HCT116 (cell line): ENCODE results near the gene ERBB4. TPM values are rescaled to one million over a fixed set of nuclear protein-coding genes. Genes with fewer than 3 reads are reported as not detected.

Experiments
- ATAC-seq: fragments of 200-7000 bp; cut with Tn5 transposase; 2 replicates; pipeline ENCODE4 v1.9.1; 2020; ENCODE audit warnings: mild to moderate bottlenecking, moderate library complexity
- BruUV-seq: library from RNA; stranded (reverse); fragments of 400-500 nt; replicated peaks from 2 replicates; lab custom pipeline; 2021; lab: Mats Ljungman, UMichigan
- CTCF ChIA-PET: fragments of 300-600 bp; sonication (Branson Sonifier 250); formaldehyde crosslinking; loops from one replicate; lab custom pipeline; 2021; ENCODE audit warnings: antibody characterized with exemption; lab: Charles Lee
- POLR2A ChIA-PET: fragments of 300-600, 350-600 bp; sonication (Branson Sonifier 250); formaldehyde crosslinking; loops from one replicate; lab custom pipeline; 2021; ENCODE audit warnings: antibody characterized with exemption; lab: Charles Lee
- RAD21 ChIA-PET, 2 experiments: fragments of 300-600 bp; sonication (Branson Sonifier 250); formaldehyde crosslinking; loops; one replicate each; lab custom pipeline; 2023; ENCODE audit warnings: low total read pairs in 2 of 2; ENCODE audit not compliant: uncharacterized antibody in 2 of 2, unreplicated experiment in 2 of 2, low non-redundant PET in 1 of 2; lab: Charles Lee
- DNase-seq: peaks from one replicate; pipeline ENCODE4 v3.0.0-alpha.2; 2010; ENCODE audit warnings: low read depth, low spot score
- H2AFZ ChIP-seq: fragments of 200-600 bp; shearing (Covaris generic), sonication (generic); 2 replicates; pipeline ENCODE4 v1.6.1; 2017; ENCODE audit warnings: low read depth, mixed run types, mixed read lengths, antibody characterized with exemption, low read length; ENCODE audit not compliant: poor library complexity, severe bottlenecking
- H3K27ac ChIP-seq: 2 replicates; pipeline ENCODE4 v1.5.1; 2012; ENCODE audit warnings: low read depth, low read length
- H3K27me3 ChIP-seq: fragments of 200-600 bp; sonication (generic); 2 replicates; pipeline ENCODE4 v1.6.1; 2016; ENCODE audit warnings: mixed run types, low read length, mixed read lengths; ENCODE audit not compliant: insufficient read depth
- H3K36me3 ChIP-seq, 2 experiments: fragments of 200-500 bp in 1 of 2; fragments of 200-600 bp in 1 of 2; sonication (Bioruptor generic) in 1 of 2; sonication (generic) in 1 of 2; 2 replicates each; pipeline versions ENCODE4 v1.5.1 to v1.6.1; 2014 to 2016; ENCODE audit warnings: low read length in 2 of 2, inconsistent platforms in 1 of 2, mixed read lengths in 1 of 2, mixed run types in 1 of 2; ENCODE audit not compliant: insufficient read depth in 2 of 2, control insufficient read depth in 1 of 2
- H3K4me1 ChIP-seq, 2 experiments: fragments of 200-600 bp in 1 of 2; sonication (generic) in 1 of 2; 2 replicates each; pipeline versions ENCODE4 v1.5.1 to v1.6.1; 2012 to 2017; ENCODE audit warnings: low read length in 2 of 2, inconsistent platforms in 1 of 2, mild to moderate bottlenecking in 1 of 2, mixed read lengths in 1 of 2, mixed run types in 1 of 2, moderate library complexity in 1 of 2; ENCODE audit not compliant: insufficient read depth in 2 of 2, control insufficient read depth in 1 of 2
- H3K4me2 ChIP-seq: fragments of 200-600 bp; sonication (generic); 2 replicates; pipeline ENCODE4 v1.6.1; 2017; ENCODE audit warnings: mixed run types, low read length, mixed read lengths
- H3K4me3 ChIP-seq, 2 experiments: fragments of 200-600 bp in 1 of 2; sonication (generic) in 1 of 2; replicated peaks in 1 of 2; 2 replicates each; pipeline ENCODE4 v1.5.1; 2011 to 2016; ENCODE audit warnings: low read length in 2 of 2, control low read depth in 1 of 2, low read depth in 1 of 2, mild to moderate bottlenecking in 1 of 2, mixed read lengths in 1 of 2, mixed run types in 1 of 2
- H3K79me2 ChIP-seq: fragments of 200-600 bp; sonication (generic); 2 replicates; pipeline ENCODE4 v1.6.1; 2017; ENCODE audit warnings: mild to moderate bottlenecking, mixed run types, low read length, moderate library complexity, mixed read lengths; ENCODE audit not compliant: insufficient read depth
- H3K9ac ChIP-seq: fragments of 200-600 bp; sonication (generic); 2 replicates; pipeline ENCODE4 v1.6.1; 2016; ENCODE audit warnings: low read length, mixed read lengths
- H3K9me2 ChIP-seq: fragments of 200-600 bp; sonication (generic), shearing (Covaris generic); 2 replicates; pipeline ENCODE4 v1.6.1; 2017; ENCODE audit warnings: mixed run types, mild to moderate bottlenecking, moderate library complexity; ENCODE audit not compliant: insufficient read depth
- H3K9me3 ChIP-seq, 2 experiments: fragments of 200-500 bp in 1 of 2; fragments of 200-600 bp in 1 of 2; sonication (Bioruptor generic) in 1 of 2; sonication (generic) in 1 of 2; 2 replicates each; pipeline ENCODE4 v1.6.1; 2014 to 2017; ENCODE audit warnings: low read length in 2 of 2, mixed read lengths in 2 of 2, inconsistent platforms in 1 of 2, low read depth in 1 of 2, mild to moderate bottlenecking in 1 of 2, mixed run types in 1 of 2, moderate library complexity in 1 of 2; ENCODE audit not compliant: control insufficient read depth in 1 of 2, insufficient read depth in 1 of 2
- H4K20me1 ChIP-seq: fragments of 200-600 bp; sonication (generic), shearing (Covaris generic); 2 replicates; pipeline ENCODE4 v1.6.1; 2017; ENCODE audit warnings: mixed run types, mild to moderate bottlenecking, moderate library complexity; ENCODE audit not compliant: insufficient read depth
- ATF3 ChIP-seq: IDR thresholded peaks from 2 replicates; pipeline ENCODE4 v1.6.1; 2012
- CEBPB ChIP-seq: IDR thresholded peaks from 2 replicates; pipeline ENCODE4 v1.6.1; 2012; ENCODE audit warnings: low read depth
- EGR1 ChIP-seq: IDR thresholded peaks from 2 replicates; pipeline ENCODE4 v1.6.1; 2012; ENCODE audit warnings: low read depth
- ELF1 ChIP-seq: IDR thresholded peaks from 2 replicates; pipeline ENCODE4 v1.6.1; 2012; ENCODE audit warnings: low read depth, borderline replicate concordance
- EZH2 ChIP-seq: fragments of 200-600 bp; sonication (generic); IDR thresholded peaks from 2 replicates; pipeline ENCODE4 v1.6.1; 2017; ENCODE audit warnings: antibody characterized with exemption, mixed run types
- EZH2phosphoT487 ChIP-seq: fragments of 200-600 bp; IDR thresholded peaks from 2 replicates; pipeline ENCODE4 v1.6.1; 2018; ENCODE audit warnings: antibody characterized with exemption, borderline replicate concordance
- FOSL1 ChIP-seq: IDR thresholded peaks from 2 replicates; pipeline ENCODE4 v1.6.1; 2012; ENCODE audit warnings: low read depth
- JUND ChIP-seq: IDR thresholded peaks from 2 replicates; pipeline ENCODE4 v1.6.1; 2012
- POLR2AphosphoS5 ChIP-seq: IDR thresholded peaks from 2 replicates; pipeline ENCODE4 v1.6.1; 2011; ENCODE audit warnings: mild to moderate bottlenecking, low read depth, low read length, moderate library complexity
- RAD21 ChIP-seq: IDR thresholded peaks from 2 replicates; pipeline ENCODE4 v1.6.1; 2012; ENCODE audit warnings: low read depth, mild to moderate bottlenecking
- SIN3A ChIP-seq: IDR thresholded peaks from 2 replicates; pipeline ENCODE4 v1.6.1; 2012; ENCODE audit warnings: low read depth
- SP1 ChIP-seq: IDR thresholded peaks from 2 replicates; pipeline ENCODE4 v1.6.1; 2012; ENCODE audit warnings: low read depth
- YY1 ChIP-seq: IDR thresholded peaks from 2 replicates; pipeline ENCODE4 v1.6.1; 2011; ENCODE audit warnings: low read length, low read depth, moderate library complexity, mild to moderate bottlenecking; ENCODE audit not compliant: insufficient replicate concordance; ENCODE audit errors: extremely low read depth
- ZNF274 ChIP-seq: fragments of 200-500 bp; sonication (Bioruptor generic); IDR thresholded peaks from 2 replicates; pipeline ENCODE4 v1.6.1; 2014; ENCODE audit warnings: mild to moderate bottlenecking, low read depth, low read length, inconsistent platforms
- intact Hi-C: fragments of 100-400 bp; cut with micrococcal nuclease; formaldehyde crosslinking; loops from 2 replicates; pipeline ENCODE4 v1.10.0; 2022
- total RNA-seq: library from RNA; stranded (reverse); gene quantifications from one replicate; pipeline ENCODE4 v1.2.1, GENCODE V29; 2021; ENCODE audit not compliant: unreplicated experiment
- TF ChIP-seq, protein P1 (sequence below): IDR thresholded peaks from 2 replicates; pipeline ENCODE4 v1.6.1; 2012
- TF ChIP-seq, protein P2 (sequence below), 3 experiments: fragments of 200-600 bp in 1 of 3; sonication (generic) in 1 of 3; IDR thresholded peaks in 2 of 3; conservative IDR thresholded peaks in 1 of 3; 2 replicates each; pipeline ENCODE4 v1.5.1; 2012 to 2017; ENCODE audit warnings: low read depth in 2 of 3, low read length in 2 of 3, antibody characterized with exemption in 1 of 3, borderline replicate concordance in 1 of 3, control low read depth in 1 of 3, mild to moderate bottlenecking in 1 of 3, mixed read lengths in 1 of 3, mixed run types in 1 of 3, moderate library complexity in 1 of 3; ENCODE audit not compliant: insufficient read depth in 1 of 3
- TF ChIP-seq, protein P3 (sequence below): IDR thresholded peaks from 2 replicates; pipeline ENCODE4 v1.6.1; 2012; ENCODE audit warnings: low read depth

ERBB4 gene
- total RNA-seq, 1 experiment from 2014 or later, result 0.10 TPM

GRCh38 chr2:211688196-211688595, 850.4 kb downstream of the ERBB4 start:
- TF ChIP-seq EGR1 (no peak), CEBPB (no peak)
- TF ChIP-seq, all 23 proteins: peak for 0
- Histone ChIP-seq H3K36me3 (no peaks in the 10 kb centered on the region), H3K27ac (no peak overlapping the region), H3K9me2 (no peaks in the 10 kb centered on the region), H3K4me3 (no peak overlapping the region), H3K9ac (no peak overlapping the region), H2AFZ (no peak overlapping the region), H3K79me2 (no peaks in the 10 kb centered on the region), H3K27me3 (no peaks in the 10 kb centered on the region), H3K9me3 (peaks cover 0 to 1% of the 10 kb centered on the region in 2 experiments; a peak in 2 of 4 replicates), H3K4me1 (no peaks in the 10 kb centered on the region), H4K20me1 (no peaks in the 10 kb centered on the region), H3K4me2 (no peak overlapping the region)
- intact Hi-C loops, result no loop called here
- BruUV-seq, result no TSS peak
- DNase-seq, result no peak
- ChIA-PET RAD21 (no interaction called here), CTCF (no interaction called here), POLR2A (no interaction called here)
- no peak for ATAC-seq

GRCh38 chr2:211674715-211675114, 863.9 kb downstream of the ERBB4 start:
- RAD21 ChIA-PET, result no interaction called here
- intact Hi-C loops, result no loop called here
- no peak for TF ChIP-seq SP1
- no peak for TF ChIP-seq EZH2
- TF ChIP-seq JUND, result no peak
- TF ChIP-seq, protein P1, sequence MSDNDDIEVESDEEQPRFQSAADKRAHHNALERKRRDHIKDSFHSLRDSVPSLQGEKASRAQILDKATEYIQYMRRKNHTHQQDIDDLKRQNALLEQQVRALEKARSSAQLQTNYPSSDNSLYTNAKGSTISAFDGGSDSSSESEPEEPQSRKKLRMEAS, result no peak
- TF ChIP-seq, protein P2, sequence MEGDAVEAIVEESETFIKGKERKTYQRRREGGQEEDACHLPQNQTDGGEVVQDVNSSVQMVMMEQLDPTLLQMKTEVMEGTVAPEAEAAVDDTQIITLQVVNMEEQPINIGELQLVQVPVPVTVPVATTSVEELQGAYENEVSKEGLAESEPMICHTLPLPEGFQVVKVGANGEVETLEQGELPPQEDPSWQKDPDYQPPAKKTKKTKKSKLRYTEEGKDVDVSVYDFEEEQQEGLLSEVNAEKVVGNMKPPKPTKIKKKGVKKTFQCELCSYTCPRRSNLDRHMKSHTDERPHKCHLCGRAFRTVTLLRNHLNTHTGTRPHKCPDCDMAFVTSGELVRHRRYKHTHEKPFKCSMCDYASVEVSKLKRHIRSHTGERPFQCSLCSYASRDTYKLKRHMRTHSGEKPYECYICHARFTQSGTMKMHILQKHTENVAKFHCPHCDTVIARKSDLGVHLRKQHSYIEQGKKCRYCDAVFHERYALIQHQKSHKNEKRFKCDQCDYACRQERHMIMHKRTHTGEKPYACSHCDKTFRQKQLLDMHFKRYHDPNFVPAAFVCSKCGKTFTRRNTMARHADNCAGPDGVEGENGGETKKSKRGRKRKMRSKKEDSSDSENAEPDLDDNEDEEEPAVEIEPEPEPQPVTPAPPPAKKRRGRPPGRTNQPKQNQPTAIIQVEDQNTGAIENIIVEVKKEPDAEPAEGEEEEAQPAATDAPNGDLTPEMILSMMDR (IDR thresholded peaks at IDR 0.05 in 2 of 3, conservative IDR thresholded peaks at IDR 0.05 in 1 of 3; ENCODE audit: borderline replicate concordance in 1 of 3, insufficient read depth in 1 of 3, low read depth in 2 of 3, low read length in 2 of 3), result no peak
- TF ChIP-seq, protein P3, sequence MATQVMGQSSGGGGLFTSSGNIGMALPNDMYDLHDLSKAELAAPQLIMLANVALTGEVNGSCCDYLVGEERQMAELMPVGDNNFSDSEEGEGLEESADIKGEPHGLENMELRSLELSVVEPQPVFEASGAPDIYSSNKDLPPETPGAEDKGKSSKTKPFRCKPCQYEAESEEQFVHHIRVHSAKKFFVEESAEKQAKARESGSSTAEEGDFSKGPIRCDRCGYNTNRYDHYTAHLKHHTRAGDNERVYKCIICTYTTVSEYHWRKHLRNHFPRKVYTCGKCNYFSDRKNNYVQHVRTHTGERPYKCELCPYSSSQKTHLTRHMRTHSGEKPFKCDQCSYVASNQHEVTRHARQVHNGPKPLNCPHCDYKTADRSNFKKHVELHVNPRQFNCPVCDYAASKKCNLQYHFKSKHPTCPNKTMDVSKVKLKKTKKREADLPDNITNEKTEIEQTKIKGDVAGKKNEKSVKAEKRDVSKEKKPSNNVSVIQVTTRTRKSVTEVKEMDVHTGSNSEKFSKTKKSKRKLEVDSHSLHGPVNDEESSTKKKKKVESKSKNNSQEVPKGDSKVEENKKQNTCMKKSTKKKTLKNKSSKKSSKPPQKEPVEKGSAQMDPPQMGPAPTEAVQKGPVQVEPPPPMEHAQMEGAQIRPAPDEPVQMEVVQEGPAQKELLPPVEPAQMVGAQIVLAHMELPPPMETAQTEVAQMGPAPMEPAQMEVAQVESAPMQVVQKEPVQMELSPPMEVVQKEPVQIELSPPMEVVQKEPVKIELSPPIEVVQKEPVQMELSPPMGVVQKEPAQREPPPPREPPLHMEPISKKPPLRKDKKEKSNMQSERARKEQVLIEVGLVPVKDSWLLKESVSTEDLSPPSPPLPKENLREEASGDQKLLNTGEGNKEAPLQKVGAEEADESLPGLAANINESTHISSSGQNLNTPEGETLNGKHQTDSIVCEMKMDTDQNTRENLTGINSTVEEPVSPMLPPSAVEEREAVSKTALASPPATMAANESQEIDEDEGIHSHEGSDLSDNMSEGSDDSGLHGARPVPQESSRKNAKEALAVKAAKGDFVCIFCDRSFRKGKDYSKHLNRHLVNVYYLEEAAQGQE, result no peak
- TF ChIP-seq EZH2phosphoT487, result no peak
- TF ChIP-seq ATF3, result no peak
- no peak for TF ChIP-seq RAD21
- TF ChIP-seq FOSL1, result no peak
- TF ChIP-seq YY1, result no peak
- TF ChIP-seq POLR2AphosphoS5, result no peak
- no peak for TF ChIP-seq CEBPB
- no peak for TF ChIP-seq SIN3A
- TF ChIP-seq ZNF274, result no peak
- TF ChIP-seq ELF1, result no peak

More at GRCh38 chr2:211674715-211675114, 863.9 kb downstream of the ERBB4 start:
- H2AFZ ChIP-seq, result no peak overlapping the region
- no peaks in the 10 kb centered on the region for H4K20me1 ChIP-seq
- no peak overlapping the region for H3K4me3 ChIP-seq
- CTCF ChIA-PET, result no interaction called here
- H3K9me3 ChIP-seq, result no peaks in the 10 kb centered on the region
- no peaks in the 10 kb centered on the region for H3K36me3 ChIP-seq
- no peak overlapping the region for H3K4me2 ChIP-seq
- H3K27ac ChIP-seq, result no peak overlapping the region
- peaks cover 3% of the 10 kb centered on the region; the same call in 1 of the 2 replicates for H3K9me2 ChIP-seq
- ATAC-seq, result no peak
- no peaks in the 10 kb centered on the region for H3K27me3 ChIP-seq
- POLR2A ChIA-PET, result no interaction called here
- H3K79me2 ChIP-seq, result no peaks in the 10 kb centered on the region
- H3K9ac ChIP-seq, result no peak overlapping the region
- no TSS peak for BruUV-seq
- H3K4me1 ChIP-seq, result no peaks in the 10 kb centered on the region
- DNase-seq, result no peak
